ENCODE data around the gene ADGRL4. TPM values are rescaled to one million over a fixed set of nuclear protein-coding genes. Genes with fewer than 3 reads are reported as not detected.

ADGRL4 gene
- total and polyA plus RNA-seq, 7 donors, result 8.7 to 19.1 (median 14.3) TPM

GRCh38 chr1:79037085-79037484, 30.6 kb upstream of the ADGRL4 start:
- WGBS, 3 donors, result 65 to 77% (median 70%) methylated on average over 2 of the region's 2 CpGs
- peaks cover 6% of the 10 kb centered on the region for H3K9me3 ChIP-seq
- H3K27me3 ChIP-seq (ENCODE audit: insufficient read depth in 3 of 3, low read length in 2 of 3), result no peaks in the 10 kb centered on the region
- no peak overlapping the region for H3K4me3 ChIP-seq
- TF ChIP-seq, protein P1, sequence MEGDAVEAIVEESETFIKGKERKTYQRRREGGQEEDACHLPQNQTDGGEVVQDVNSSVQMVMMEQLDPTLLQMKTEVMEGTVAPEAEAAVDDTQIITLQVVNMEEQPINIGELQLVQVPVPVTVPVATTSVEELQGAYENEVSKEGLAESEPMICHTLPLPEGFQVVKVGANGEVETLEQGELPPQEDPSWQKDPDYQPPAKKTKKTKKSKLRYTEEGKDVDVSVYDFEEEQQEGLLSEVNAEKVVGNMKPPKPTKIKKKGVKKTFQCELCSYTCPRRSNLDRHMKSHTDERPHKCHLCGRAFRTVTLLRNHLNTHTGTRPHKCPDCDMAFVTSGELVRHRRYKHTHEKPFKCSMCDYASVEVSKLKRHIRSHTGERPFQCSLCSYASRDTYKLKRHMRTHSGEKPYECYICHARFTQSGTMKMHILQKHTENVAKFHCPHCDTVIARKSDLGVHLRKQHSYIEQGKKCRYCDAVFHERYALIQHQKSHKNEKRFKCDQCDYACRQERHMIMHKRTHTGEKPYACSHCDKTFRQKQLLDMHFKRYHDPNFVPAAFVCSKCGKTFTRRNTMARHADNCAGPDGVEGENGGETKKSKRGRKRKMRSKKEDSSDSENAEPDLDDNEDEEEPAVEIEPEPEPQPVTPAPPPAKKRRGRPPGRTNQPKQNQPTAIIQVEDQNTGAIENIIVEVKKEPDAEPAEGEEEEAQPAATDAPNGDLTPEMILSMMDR (IDR thresholded peaks at IDR 0.05), result no peak
- H3K27ac ChIP-seq, result no peak overlapping the region
- no peaks in the 10 kb centered on the region for H3K36me3 ChIP-seq (ENCODE audit: insufficient read depth in 1 of 2, low read depth in 1 of 2)
- no peaks in the 10 kb centered on the region for H3K4me1 ChIP-seq
- ATAC-seq, result no peak
- intact Hi-C loops (cut with DNase I), result no loop called here
- no peak for DNase-seq

GRCh38 chr1:79012500-79012899, 6.0 kb upstream of the ADGRL4 start:
- H3K4me3 ChIP-seq, result no peak overlapping the region
- H3K27ac ChIP-seq, result no peak overlapping the region
- no peak for DNase-seq
- no peaks in the 10 kb centered on the region for H3K4me1 ChIP-seq
- no peaks in the 10 kb centered on the region for H3K27me3 ChIP-seq (ENCODE audit: insufficient read depth in 3 of 3, low read length in 2 of 3)
- WGBS, 3 donors, result 74 to 78% (median 76%) methylated on average over 2 of the region's 2 CpGs
- no peaks in the 10 kb centered on the region for H3K9me3 ChIP-seq
- TF ChIP-seq, protein P1 (IDR thresholded peaks at IDR 0.05), result no peak
- no peak for ATAC-seq
- H3K36me3 ChIP-seq (ENCODE audit: insufficient read depth in 1 of 2, low read depth in 1 of 2), result no peaks in the 10 kb centered on the region
- intact Hi-C loops (cut with DNase I), result no loop called here

GRCh38 chr1:79010589-79010988, 4.1 kb upstream of the ADGRL4 start:
- Histone ChIP-seq H3K27ac (no peak overlapping the region), H3K4me1 (no peaks in the 10 kb centered on the region), H3K9me3 (no peaks in the 10 kb centered on the region), H3K36me3 (ENCODE audit: insufficient read depth in 1 of 2, low read depth in 1 of 2) (no peaks in the 10 kb centered on the region), H3K4me3 (no peak overlapping the region), H3K27me3 (ENCODE audit: insufficient read depth in 3 of 3, low read length in 2 of 3) (peaks cover 0 to 9% (median 0%) of the 10 kb centered on the region in 3 donors)
- intact Hi-C loops (cut with DNase I), result no loop called here
- 78 to 86% (median 84%) methylated on average over 4 of the region's 4 CpGs for WGBS, 3 donors
- ATAC-seq (no peak), DNase-seq (no peak)
- TF ChIP-seq, protein P1 (IDR thresholded peaks at IDR 0.05), result no peak

DNA sequence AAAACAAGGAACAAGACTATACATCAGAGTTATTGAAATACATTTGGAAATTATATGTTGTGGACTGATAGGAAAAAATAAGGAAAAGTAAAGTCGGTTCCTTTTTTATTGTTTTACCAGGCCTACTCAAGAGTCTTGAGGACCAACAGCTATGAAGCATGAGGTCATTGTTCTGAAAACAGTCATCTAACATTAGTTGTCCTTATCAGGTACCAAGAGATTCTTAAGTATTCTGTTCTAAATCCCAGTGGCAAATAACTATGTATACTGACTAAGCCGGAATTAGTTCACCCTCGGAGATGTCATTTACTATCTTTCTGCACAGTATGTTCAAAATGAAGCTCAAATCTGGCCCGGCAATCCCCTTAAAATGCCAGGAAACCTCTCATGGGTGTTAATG, 585 bp downstream of the ADGRL4 start:
- ATAC-seq, result no peak
- 40 to 46% (median 41%) methylated on average over 4 of the region's 4 CpGs for WGBS, 3 donors
- Histone ChIP-seq H3K36me3 (ENCODE audit: insufficient read depth in 1 of 2, low read depth in 1 of 2) (no peaks in the 10 kb centered on the region), H3K27ac (peak overlapping the region; percentile 68), H3K4me1 (no peaks in the 10 kb centered on the region), H3K4me3 (peak overlapping the region; percentile 58), H3K27me3 (ENCODE audit: insufficient read depth in 3 of 3, low read length in 2 of 3) (peaks cover 0 to 9% (median 0%) of the 10 kb centered on the region in 3 donors), H3K9me3 (no peaks in the 10 kb centered on the region)
- DNase-seq, result no peak
- TF ChIP-seq, protein P1 (IDR thresholded peaks at IDR 0.05), result no peak
- intact Hi-C loops (cut with DNase I), result loop anchor here in 1 of 2 donors (10.0 kb wide), 1 partner anchor 179 kb away; no protein-coding TSS in a partner anchor

GRCh38 chr1:79004916-79005315, 1.6 kb downstream of the ADGRL4 start:
- ATAC-seq (no peak), DNase-seq (no peak)
- H3K9me3 ChIP-seq, result no peaks in the 10 kb centered on the region
- TF ChIP-seq, protein P1 (IDR thresholded peaks at IDR 0.05), result no peak
- intact Hi-C loops (cut with DNase I), result loop anchor here in 1 of 2 donors (10.0 kb wide), 1 partner anchor 180 kb away; no protein-coding TSS in a partner anchor
- peak overlapping the region; percentile 13 for H3K27ac ChIP-seq
- H3K4me3 ChIP-seq, result peak overlapping the region; percentile 58
- H3K27me3 ChIP-seq (ENCODE audit: insufficient read depth in 3 of 3, low read length in 2 of 3), result peaks cover 0 to 9% (median 0%) of the 10 kb centered on the region in 3 donors
- 76 to 80% (median 80%) methylated on average over 3 of the region's 3 CpGs for WGBS, 3 donors
- H3K36me3 ChIP-seq (ENCODE audit: insufficient read depth in 1 of 2, low read depth in 1 of 2), result no peaks in the 10 kb centered on the region
- H3K4me1 ChIP-seq, result no peaks in the 10 kb centered on the region
